ENCODE measurements around the gene CSTPP1.

The CSTPP1 gene

GRCh38 chr11:46900091-46900746 lies 36.3 kb upstream of the CSTPP1 start:
- no peak for ATAC-seq
- TF ChIP-seq GLIS3 (CRISPR knock-in tag; IDR thresholded peaks at IDR 0.05) (no peak), TCF4 (CRISPR knock-in tag; IDR thresholded peaks at IDR 0.05; ENCODE audit: borderline replicate concordance) (no peak), OSR1 (CRISPR knock-in tag; IDR thresholded peaks at IDR 0.05) (no peak), TSHZ2 (CRISPR knock-in tag; IDR thresholded peaks at IDR 0.05) (no peak), BACH2 (CRISPR knock-in tag; IDR thresholded peaks at IDR 0.05; ENCODE audit: borderline replicate concordance) (no peak), ZNF565 (CRISPR knock-in tag; conservative IDR thresholded peaks at IDR 0.05; ENCODE audit: low read depth) (no peak), ARNTL (CRISPR knock-in tag; IDR thresholded peaks at IDR 0.05; ENCODE audit: borderline replicate concordance, low read depth) (no peak), SNAI2 (CRISPR knock-in tag; IDR thresholded peaks at IDR 0.05) (no peak), PATZ1 (CRISPR knock-in tag; IDR thresholded peaks at IDR 0.05; ENCODE audit: borderline replicate concordance) (no peak), ZFP3 (CRISPR knock-in tag; IDR thresholded peaks at IDR 0.05) (no peak), PPARA (CRISPR knock-in tag; IDR thresholded peaks at IDR 0.05; ENCODE audit: borderline replicate concordance) (no peak), ZFP30 (CRISPR knock-in tag; IDR thresholded peaks at IDR 0.05) (no peak), CSDC2 (CRISPR knock-in tag; IDR thresholded peaks at IDR 0.05) (no peak), ISL1 (CRISPR knock-in tag; IDR thresholded peaks at IDR 0.05) (no peak), RARB (CRISPR knock-in tag; IDR thresholded peaks at IDR 0.05) (no peak), CREB5 (CRISPR knock-in tag; IDR thresholded peaks at IDR 0.05; ENCODE audit: low read depth) (no peak), CSRNP3 (CRISPR knock-in tag; IDR thresholded peaks at IDR 0.05) (no peak)

GRCh38 chr11:46901156-46901555 lies 35.4 kb upstream of the CSTPP1 start:
- TF ChIP-seq ZC3H10 (CRISPR knock-in tag; IDR thresholded peaks at IDR 0.05) (no peak), ESRRG (CRISPR knock-in tag; IDR thresholded peaks at IDR 0.05) (no peak), ISL1 (CRISPR knock-in tag; IDR thresholded peaks at IDR 0.05) (no peak), TOX (CRISPR knock-in tag; IDR thresholded peaks at IDR 0.05; ENCODE audit: borderline replicate concordance) (no peak), SNAI2 (CRISPR knock-in tag; IDR thresholded peaks at IDR 0.05) (no peak), CSDC2 (CRISPR knock-in tag; IDR thresholded peaks at IDR 0.05) (no peak), OSR1 (CRISPR knock-in tag; IDR thresholded peaks at IDR 0.05) (no peak), BACH2 (CRISPR knock-in tag; IDR thresholded peaks at IDR 0.05; ENCODE audit: borderline replicate concordance) (no peak), CREB5 (CRISPR knock-in tag; IDR thresholded peaks at IDR 0.05; ENCODE audit: low read depth) (no peak)
- ATAC-seq = no peak

- no peak for ATAC-seq
- no peak for TF ChIP-seq PPARA (CRISPR knock-in tag; IDR thresholded peaks at IDR 0.05; ENCODE audit: borderline replicate concordance)
- TF ChIP-seq ZFP3 (CRISPR knock-in tag; IDR thresholded peaks at IDR 0.05) = no peak
- no peak for TF ChIP-seq PATZ1 (CRISPR knock-in tag; IDR thresholded peaks at IDR 0.05; ENCODE audit: borderline replicate concordance)
- no peak for TF ChIP-seq ZNF8 (CRISPR knock-in tag; IDR thresholded peaks at IDR 0.05)
- no peak for TF ChIP-seq TOX (CRISPR knock-in tag; IDR thresholded peaks at IDR 0.05; ENCODE audit: borderline replicate concordance)
- no peak for TF ChIP-seq POU6F1 (CRISPR knock-in tag; IDR thresholded peaks at IDR 0.05; ENCODE audit: borderline replicate concordance, low read depth)
- TF ChIP-seq CSRNP3 (CRISPR knock-in tag; IDR thresholded peaks at IDR 0.05) = no peak
- no peak for TF ChIP-seq GLIS3 (CRISPR knock-in tag; IDR thresholded peaks at IDR 0.05)
Observed at GRCh38 chr11:46902694-46903093, 33.9 kb upstream of the CSTPP1 start.
